SK-N-MC (cell line): ENCODE measurements around the gene ATAD3A.
"Not testable (repeated sequence)": the region's sequence is repeated elsewhere in the genome, so short reads cannot be mapped to it uniquely, and the experiment has no call there.

ENCODE experiments used
- DNase-seq: peaks from one replicate; pipeline ENCODE4 v3.0.0-alpha.2; 2011; ENCODE audit warnings: low read depth, low spot score
- H3K27ac ChIP-seq: fragments of 200-600 bp; sonication (generic); 2 replicates; pipeline ENCODE4 v1.5.1; 2016; ENCODE audit warnings: mixed run types
- H3K36me3 ChIP-seq: fragments of 200-600 bp; sonication (generic); 2 replicates; pipeline ENCODE4 v1.6.1; 2017; ENCODE audit warnings: antibody characterized with exemption, low read length, mixed read lengths; ENCODE audit not compliant: insufficient read depth
- H3K4me3 ChIP-seq: fragments of 200-600 bp; sonication (generic); 2 replicates; pipeline ENCODE4 v1.5.1; 2016
- H3K9ac ChIP-seq: fragments of 200-600 bp; sonication (generic); 2 replicates; pipeline ENCODE4 v1.8.0; 2017; ENCODE audit warnings: mixed run types, mixed read lengths; ENCODE audit not compliant: insufficient read length
- H3K9me3 ChIP-seq: fragments of 200-600 bp; sonication (generic); 2 replicates; pipeline ENCODE4 v1.6.1; 2017; ENCODE audit warnings: low read depth, mild to moderate bottlenecking, antibody characterized with exemption, low read length, moderate library complexity, mixed read lengths
- EZH2 ChIP-seq: fragments of 200-600 bp; sonication (generic); IDR thresholded peaks from one replicate; pipeline ENCODE4 v1.6.1; 2017; ENCODE audit warnings: antibody characterized with exemption
- FOXP2 ChIP-seq: optimal IDR thresholded peaks from 2 replicates; pipeline ENCODE3; 2011; ENCODE audit warnings: mild to moderate bottlenecking, moderate library complexity; ENCODE audit not compliant: insufficient read depth; ENCODE audit errors: extremely low read length, control extremely low read depth
- POLR2AphosphoS5 ChIP-seq: IDR thresholded peaks from 2 replicates; pipeline ENCODE4 v1.6.1; 2012; ENCODE audit warnings: mild to moderate bottlenecking, low read depth, low read length, borderline replicate concordance

The ATAD3A gene

GRCh38 chr1:1507305-1507704, 4.7 kb upstream of the ATAD3A start:
- H3K27ac ChIP-seq = no peak overlapping the region
- TF ChIP-seq FOXP2 = no peak
- H3K9me3 ChIP-seq = no peaks in the 10 kb centered on the region
- no peaks in the 10 kb centered on the region for H3K36me3 ChIP-seq
- H3K4me3 ChIP-seq = no peak overlapping the region
- no peak overlapping the region for H3K9ac ChIP-seq
- DNase-seq = no peak

- not testable (repeated sequence) for H3K27ac ChIP-seq, H3K9me3 ChIP-seq, H3K9ac ChIP-seq, H3K4me3 ChIP-seq, H3K36me3 ChIP-seq, DNase-seq
Observed at GRCh38 chr1:1508775-1509464, 3.0 kb upstream of the ATAD3A start.

- not testable (repeated sequence) for DNase-seq, H3K9ac ChIP-seq, H3K27ac ChIP-seq
Observed at GRCh38 chr1:1509465-1509850, 2.5 kb upstream of the ATAD3A start.

GRCh38 chr1:1510912-1511532, 940 bp upstream of the ATAD3A start:
- no peak for DNase-seq
- Histone ChIP-seq H3K9ac (peak overlapping the region; percentile 94), H3K27ac (peak overlapping the region; percentile 87; the same call in 1 of the 2 replicates), H3K9me3 (no peaks in the 10 kb centered on the region), H3K4me3 (peak overlapping the region; percentile 85), H3K36me3 (no peaks in the 10 kb centered on the region; the same call in 1 of the 2 replicates)
- TF ChIP-seq POLR2AphosphoS5 (no peak), FOXP2 (no peak), EZH2 (no peak)

More at GRCh38 chr1:1509465-1509850, 2.5 kb upstream of the ATAD3A start:
- not testable (repeated sequence) for H3K9me3 ChIP-seq, H3K4me3 ChIP-seq, H3K36me3 ChIP-seq

GRCh38 chr1:1512425-1512824, 463 bp downstream of the ATAD3A start:
- H3K36me3 ChIP-seq, H3K9me3 ChIP-seq, H3K27ac ChIP-seq, DNase-seq, H3K9ac ChIP-seq: not testable (repeated sequence)
- H3K4me3 ChIP-seq = peak overlapping the region; percentile 85

GRCh38 chr1:1513675-1514074, 1.7 kb downstream of the ATAD3A start:
- not testable (repeated sequence) for H3K9me3 ChIP-seq, H3K4me3 ChIP-seq, H3K9ac ChIP-seq, DNase-seq, H3K27ac ChIP-seq
- peaks cover 10% of the 10 kb centered on the region; the same call in 1 of the 2 replicates for H3K36me3 ChIP-seq

GRCh38 chr1:1514376-1514775, 2.4 kb downstream of the ATAD3A start:
- H3K36me3 ChIP-seq = peaks cover 10% of the 10 kb centered on the region; the same call in 1 of the 2 replicates
- not testable (repeated sequence) for H3K4me3 ChIP-seq, DNase-seq, H3K27ac ChIP-seq, H3K9ac ChIP-seq, H3K9me3 ChIP-seq

GRCh38 chr1:1516923-1517322, 5.0 kb downstream of the ATAD3A start:
- not testable (repeated sequence) for H3K9ac ChIP-seq, DNase-seq, H3K4me3 ChIP-seq, H3K27ac ChIP-seq, H3K9me3 ChIP-seq
- H3K36me3 ChIP-seq = peaks cover 14% of the 10 kb centered on the region; the same call in 1 of the 2 replicates

GRCh38 chr1:1517973-1518620, 6.1 kb downstream of the ATAD3A start:
- Histone ChIP-seq H3K9ac (no peak overlapping the region), H3K9me3 (no peaks in the 10 kb centered on the region), H3K36me3 (peaks cover 14% of the 10 kb centered on the region; the same call in 1 of the 2 replicates), H3K4me3 (no peak overlapping the region), H3K27ac (no peak overlapping the region)
- DNase-seq = no peak
- no peak for TF ChIP-seq EZH2
- no peak for TF ChIP-seq POLR2AphosphoS5
- no peak for TF ChIP-seq FOXP2

- H3K9me3 ChIP-seq, H3K27ac ChIP-seq, H3K9ac ChIP-seq, DNase-seq, H3K4me3 ChIP-seq: not testable (repeated sequence)
- H3K36me3 ChIP-seq = peaks cover 14% of the 10 kb centered on the region; the same call in 1 of the 2 replicates
Observed at GRCh38 chr1:1518621-1519007, 6.7 kb downstream of the ATAD3A start.

GRCh38 chr1:1519805-1520505, 8.0 kb downstream of the ATAD3A start:
- not testable (repeated sequence) for H3K9ac ChIP-seq, H3K27ac ChIP-seq, DNase-seq, H3K4me3 ChIP-seq, H3K9me3 ChIP-seq
- H3K36me3 ChIP-seq = peaks cover 14% of the 10 kb centered on the region; the same call in 1 of the 2 replicates
